Activated CD4-positive, alpha-beta T cell treated with anti-CD3 and anti-CD28 coated beads for 1 hour (primary cell): ENCODE data around the gene GPR157.
A peak's percentile ranks its signal among the peaks of the same experiment; 100 is the strongest.
"Not testable (repeated sequence)": the region's sequence is repeated elsewhere in the genome, so short reads cannot be mapped to it uniquely, and the experiment has no call there.

Experiments used
- DNase-seq: peaks from one replicate; pipeline ENCODE4 v3.0.0-alpha.2; 2020

The GPR157 gene, protein sequence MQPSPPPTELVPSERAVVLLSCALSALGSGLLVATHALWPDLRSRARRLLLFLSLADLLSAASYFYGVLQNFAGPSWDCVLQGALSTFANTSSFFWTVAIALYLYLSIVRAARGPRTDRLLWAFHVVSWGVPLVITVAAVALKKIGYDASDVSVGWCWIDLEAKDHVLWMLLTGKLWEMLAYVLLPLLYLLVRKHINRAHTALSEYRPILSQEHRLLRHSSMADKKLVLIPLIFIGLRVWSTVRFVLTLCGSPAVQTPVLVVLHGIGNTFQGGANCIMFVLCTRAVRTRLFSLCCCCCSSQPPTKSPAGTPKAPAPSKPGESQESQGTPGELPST

GRCh38 chr1:9128520-9129265 lies at the start of gene GPR157:
Gene GPR157, minus strand, starts transcription at chr1:9129102. Its CDS starts 75 bp downstream, at chr1:9129027.
- DNase-seq = peak; percentile 75

DNA sequence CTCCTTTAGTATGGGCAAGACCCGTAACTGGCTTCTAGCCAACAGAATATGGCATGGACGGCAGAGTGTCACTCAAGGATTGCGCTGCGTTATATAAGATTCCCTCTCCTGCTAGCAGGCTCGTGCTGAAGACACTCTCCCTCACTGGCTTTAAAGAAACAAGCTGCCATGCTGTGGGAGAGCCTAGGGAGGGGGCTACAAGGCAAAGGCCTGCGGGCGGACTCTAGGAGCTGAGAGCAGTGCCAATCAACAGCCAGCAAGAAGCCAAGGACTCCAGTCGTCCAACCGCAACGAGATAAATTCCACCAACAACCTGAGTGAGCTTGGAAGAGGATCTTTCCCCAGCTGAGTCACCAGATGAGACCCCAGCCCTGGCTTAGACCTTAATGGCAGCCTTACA lies 45.9 kb upstream of the GPR157 start:
- DNase-seq = no peak

DNA sequence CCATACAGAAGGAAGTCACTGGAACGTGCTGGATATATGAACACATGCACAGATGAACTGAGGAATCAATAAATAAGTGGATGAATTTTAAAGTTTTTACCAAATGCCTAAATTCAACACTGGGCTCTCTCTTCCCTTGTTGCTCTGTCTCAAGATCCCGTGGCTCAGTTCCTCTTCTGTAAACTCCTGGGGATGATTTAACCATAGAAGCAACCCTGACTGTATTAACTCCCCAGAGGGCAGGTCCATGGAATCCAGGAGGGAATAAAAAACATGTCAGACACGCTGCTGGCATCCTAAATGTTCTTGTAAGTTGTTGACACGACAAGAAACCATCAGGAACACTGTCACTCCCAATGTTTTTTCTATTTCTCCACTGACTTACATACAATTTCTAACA lies 45.3 kb upstream of the GPR157 start:
- no peak for DNase-seq

- DNase-seq = no peak
These were observed 40.8 kb upstream of the GPR157 start for GRCh38 chr1:9169601-9170137.

- DNase-seq = no peak
These were observed 38.7 kb upstream of the GPR157 start for GRCh38 chr1:9167638-9168037.

GRCh38 chr1:9166289-9167235 lies 37.7 kb upstream of the GPR157 start:
- no peak for DNase-seq

DNA sequence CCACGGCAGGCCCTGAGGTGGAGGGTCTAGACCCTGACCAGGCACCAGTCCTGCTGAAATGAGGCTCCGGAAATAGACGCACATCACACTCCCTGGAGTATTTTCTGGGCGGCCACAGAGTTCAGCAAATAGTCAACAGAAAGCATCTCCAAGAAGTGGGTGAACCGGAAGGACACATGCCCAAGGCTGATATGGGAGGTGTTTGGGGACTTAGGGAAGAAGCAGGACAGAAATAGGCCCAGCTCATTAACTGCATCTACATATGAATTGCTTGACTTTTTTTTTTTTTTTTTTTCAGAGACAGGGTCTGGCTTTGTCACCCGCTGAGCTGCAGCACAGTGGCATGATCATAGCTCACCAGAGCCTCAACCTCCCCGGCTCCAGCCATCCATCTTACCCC lies 36.5 kb upstream of the GPR157 start:
- no peak for DNase-seq

DNA sequence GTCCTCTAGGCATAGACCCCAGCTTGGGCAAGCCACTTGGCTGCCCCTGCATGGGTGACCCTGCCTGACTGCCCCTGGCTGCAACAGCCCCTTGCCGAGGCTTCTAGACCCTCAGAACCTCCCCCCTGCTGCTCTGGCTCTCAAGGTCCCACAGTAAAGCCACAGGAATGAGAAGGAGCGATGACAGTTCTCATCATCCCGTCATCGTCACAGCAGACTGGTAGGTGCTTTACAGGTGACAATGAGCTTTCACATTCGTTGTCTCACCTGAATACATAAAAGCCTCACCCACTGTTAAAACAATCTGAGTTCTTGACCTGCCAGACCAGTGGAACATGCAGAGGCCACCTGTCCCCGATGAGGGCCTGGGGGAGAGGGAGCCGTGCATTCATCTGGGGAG lies 36.0 kb upstream of the GPR157 start:
- DNase-seq = no peak

GRCh38 chr1:9164532-9164900 lies 35.6 kb upstream of the GPR157 start:
- no peak for DNase-seq

DNA sequence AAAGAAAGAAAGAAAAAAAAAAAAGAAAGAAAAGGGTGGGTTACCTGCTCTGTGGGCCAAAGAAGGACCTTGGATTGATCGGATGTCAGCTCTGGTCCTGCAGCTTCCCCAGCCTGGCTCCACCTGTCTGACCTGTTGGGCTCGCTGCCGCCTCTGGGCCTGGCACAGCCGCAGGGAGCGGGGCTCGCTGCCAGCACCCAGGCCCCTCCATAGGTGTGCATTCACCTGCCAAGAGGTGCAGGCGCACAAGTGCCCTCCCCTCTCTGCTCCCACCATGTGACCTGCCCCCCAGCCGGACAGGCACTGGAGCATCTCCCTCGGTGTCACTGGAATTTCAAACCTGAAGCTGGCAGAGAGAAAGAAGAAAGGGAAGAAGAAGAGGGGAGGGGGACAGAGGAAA lies 33.1 kb upstream of the GPR157 start:
- no peak for DNase-seq

DNA sequence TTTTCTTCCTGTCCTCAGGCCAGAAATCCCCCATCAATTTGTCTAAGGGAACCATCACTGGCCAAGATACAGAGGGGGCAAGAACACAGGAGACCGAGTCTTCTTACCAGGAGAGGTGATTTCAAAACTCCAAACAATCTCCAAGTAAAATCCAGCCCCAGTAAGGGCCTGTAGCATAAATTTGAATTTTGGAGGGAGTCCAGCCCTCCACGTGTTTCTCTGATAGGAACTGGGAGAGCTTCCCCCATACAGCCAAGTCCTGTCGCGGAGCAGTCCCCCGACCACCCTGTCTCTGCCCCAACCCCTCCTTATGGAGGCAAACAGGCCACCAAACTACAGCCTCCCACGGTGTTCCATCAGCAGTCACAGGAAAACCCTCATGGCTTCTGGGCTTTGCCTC lies 32.4 kb upstream of the GPR157 start:
- DNase-seq = no peak

DNA sequence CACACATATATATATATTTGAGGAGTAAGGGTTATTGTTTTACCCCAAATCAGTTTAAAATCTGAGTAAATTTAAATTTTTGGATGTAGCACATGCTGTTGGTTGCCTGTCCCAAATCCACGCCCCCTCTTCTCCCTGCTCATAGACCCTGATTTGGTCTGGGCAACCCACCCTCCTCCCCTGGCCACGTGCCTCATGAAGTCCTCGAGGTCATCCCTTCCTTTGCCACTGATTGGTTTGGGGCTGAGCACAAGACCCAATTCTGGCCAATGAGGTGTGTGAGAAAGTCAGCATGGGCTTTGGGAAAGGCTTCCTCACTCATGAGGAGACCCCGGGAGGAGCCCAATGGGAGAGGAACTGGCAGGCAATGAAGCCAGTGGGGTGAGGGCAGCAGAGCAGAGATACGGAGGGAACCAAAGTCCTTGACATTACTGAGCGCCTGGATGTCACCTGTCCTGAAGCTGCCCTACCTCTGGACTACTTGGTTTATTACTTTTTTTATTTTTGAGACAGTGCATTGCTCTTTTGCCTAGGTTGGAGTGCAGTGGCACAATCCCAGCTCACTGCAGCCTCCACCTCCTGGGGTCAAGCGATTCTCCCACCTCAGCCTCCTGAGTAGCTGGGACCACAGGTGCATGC lies 31.3 kb upstream of the GPR157 start:
- no peak for DNase-seq

DNA sequence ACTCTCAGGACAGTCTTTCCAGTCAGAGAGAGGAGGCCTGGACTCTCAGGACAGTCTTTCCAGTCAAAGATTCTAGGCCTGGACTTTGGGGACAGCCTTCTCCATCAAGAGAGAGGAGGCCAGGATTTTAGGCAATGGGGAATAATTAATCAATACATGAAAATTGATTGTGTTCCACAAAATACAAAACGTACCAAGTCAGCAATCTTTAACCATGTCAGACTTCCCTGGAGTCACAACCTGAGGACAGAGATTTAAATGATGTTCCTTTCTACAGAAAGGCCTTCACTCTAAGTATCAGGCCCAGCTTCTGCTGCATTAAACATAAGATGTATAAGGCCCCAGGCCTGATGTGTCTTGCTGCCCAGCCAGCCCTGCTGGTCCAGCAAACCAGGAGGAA lies 27.0 kb upstream of the GPR157 start:
- no peak for DNase-seq

GRCh38 chr1:9155405-9155804 lies 26.5 kb upstream of the GPR157 start:
- not testable (repeated sequence) for DNase-seq

GRCh38 chr1:9153152-9153551 lies 24.2 kb upstream of the GPR157 start:
- DNase-seq = no peak

- no peak for DNase-seq
These were observed 23.6 kb upstream of the GPR157 start for GRCh38 chr1:9152535-9152934.

DNA sequence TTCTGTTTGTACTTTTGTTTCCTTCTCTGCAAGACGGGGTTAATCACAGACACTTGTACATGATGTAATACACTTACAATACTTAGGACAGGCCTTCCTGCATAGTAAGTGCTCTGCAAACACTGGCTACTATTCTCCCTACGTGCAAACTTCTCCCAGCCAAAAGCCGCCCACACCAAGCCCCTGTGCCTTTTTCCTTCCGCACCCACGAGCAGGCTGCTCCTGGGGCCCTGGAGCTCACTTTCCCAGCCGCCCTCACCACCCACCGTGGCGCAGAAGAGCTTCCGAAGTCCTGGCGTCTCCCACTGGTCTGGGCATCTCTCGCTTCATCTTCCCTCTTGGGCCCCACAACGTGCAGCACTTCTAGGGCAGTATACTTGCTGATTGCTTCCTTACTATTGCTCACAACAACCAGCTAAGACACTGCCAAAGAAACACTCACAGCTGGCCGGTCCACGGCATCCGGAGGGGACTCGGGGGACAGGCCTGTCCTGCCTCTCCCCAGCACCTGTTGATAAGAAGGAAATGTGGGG lies 22.5 kb upstream of the GPR157 start:
- DNase-seq = no peak

GRCh38 chr1:9150582-9151327 lies 21.9 kb upstream of the GPR157 start:
- DNase-seq = no peak

DNA sequence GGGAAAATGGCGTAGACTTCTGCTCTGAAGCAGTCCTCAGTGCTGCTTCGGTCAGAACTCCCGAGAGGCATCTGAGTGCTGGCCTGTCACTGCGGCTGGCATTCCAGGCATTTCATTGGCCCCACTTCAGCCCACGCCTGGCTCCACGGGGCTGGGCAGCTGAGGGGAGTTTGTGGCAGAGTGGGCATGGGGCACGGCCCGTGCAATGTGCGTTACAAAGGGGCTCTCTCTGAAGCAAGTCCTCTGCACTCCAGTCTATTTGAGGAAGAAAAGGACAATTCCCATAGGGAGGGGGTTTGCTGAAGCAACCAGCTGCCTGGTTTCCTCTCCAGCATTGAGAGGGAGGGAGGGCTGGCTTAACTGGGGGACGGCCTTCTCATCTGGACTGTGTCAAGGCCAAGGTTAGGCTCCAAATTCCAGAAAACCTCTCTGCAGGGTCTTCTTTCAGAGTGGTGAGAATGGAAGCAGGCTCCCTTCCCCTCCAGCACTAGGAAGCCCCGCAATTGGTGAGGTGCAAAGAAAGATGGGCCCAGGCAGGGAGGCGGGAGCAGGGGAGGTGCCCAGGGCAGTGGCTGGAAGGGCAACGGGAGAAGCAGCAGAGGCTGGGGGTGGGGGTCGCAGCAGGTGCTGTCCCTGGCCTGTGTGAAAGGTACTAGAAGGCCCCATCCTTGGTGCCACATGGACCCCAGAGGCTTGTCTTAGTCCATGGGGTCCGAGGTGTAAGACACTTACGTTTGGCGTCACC lies 21.1 kb upstream of the GPR157 start:
- no peak for DNase-seq

DNA sequence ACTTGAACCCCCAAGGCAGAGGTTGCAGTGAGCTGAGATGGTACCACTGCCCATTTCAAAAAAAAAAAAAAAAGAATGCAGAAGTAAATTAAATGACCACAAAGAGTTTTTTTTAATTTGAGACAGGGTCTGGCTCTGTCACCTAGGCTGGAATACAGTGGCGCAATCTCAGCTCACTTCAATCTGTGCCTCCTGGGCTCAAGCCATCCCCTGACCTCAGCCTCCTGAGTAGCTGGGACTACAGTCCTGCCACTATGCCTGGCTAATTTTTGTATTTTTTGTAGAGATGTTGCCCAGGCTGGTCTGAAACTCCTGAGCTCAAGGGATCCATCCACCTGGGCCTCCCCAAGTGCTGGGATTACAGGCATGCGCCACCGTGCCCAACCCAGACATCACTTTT lies 20.2 kb upstream of the GPR157 start:
- DNase-seq = no peak

GRCh38 chr1:9146156-9146555 lies 17.3 kb upstream of the GPR157 start:
- DNase-seq = no peak
